GM18520 (cell line): ENCODE data around the gene LMO4.

Experiments
- ATAC-seq: cut with Tn5 transposase; IDR thresholded peaks from one replicate; pipeline ENCODE4 v1.9.1; 2021; ENCODE audit not compliant: unreplicated experiment

LMO4 gene

DNA sequence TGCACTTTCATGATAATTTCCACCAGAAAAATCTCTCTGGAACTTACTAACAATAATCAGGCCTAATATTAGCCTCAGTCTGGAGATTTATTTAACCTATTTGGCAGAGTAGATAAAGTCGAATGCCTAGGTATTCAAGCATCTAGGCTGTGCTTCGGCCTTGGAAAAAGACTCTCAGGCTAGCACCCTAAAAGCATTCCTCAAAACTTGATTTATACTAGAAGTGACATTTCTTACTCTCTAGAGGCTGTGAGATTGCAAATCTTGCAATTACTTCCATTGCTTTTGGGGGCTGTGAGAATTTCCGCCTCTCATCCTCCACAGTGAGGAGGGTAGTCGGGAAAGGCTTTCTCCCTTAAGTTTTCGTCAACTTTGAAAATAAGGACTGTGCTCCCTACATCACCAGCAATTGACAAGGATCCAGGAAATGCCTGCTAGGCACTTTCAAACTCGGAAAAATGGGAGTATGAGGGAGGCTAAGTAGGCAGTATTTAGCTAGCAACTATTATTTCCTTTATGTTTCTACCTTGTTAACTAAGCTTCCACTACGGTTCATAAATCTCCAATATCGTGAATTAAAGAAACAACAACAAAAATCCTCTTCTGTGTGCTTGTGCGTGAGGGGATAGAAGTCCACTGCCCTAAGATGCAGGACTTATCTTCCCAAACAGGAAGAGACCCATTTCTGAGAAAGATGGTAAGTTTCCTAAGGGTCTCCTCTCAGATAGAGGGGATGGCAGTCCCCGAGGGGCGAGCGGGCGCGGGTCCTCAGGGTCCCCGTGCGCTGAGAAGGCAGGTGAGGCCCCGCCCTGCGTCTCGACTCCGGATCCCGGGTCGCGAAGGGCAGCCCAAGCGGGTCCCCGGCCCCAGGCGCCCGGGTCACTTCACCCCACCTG, 1.1 kb upstream of the LMO4 start:
- ATAC-seq = no peak

DNA sequence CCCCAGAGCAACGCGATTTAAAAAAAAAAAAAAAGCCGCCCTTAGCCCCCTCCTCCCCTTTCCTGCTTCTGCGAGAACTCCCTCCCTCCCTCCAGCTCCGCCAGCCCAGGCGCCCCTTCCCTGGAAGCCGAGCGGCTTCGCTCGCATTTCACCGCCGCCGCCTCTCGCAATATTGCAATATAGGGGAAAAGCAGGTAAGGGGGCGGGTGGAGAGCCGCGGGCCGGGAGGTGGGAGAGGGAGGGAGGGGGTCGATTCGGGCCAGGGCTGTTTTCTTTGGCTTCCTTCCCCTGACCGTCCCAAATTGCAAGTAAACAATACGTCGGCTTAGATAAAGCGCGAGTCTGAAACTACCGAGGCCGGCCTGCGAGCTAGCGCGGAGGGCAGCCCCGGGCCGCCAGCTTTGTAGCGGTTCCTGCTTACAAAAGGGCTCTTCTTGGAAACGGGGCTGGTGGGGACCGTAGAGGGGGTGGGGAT, 408 bp downstream of the LMO4 start:
- ATAC-seq = no peak

DNA sequence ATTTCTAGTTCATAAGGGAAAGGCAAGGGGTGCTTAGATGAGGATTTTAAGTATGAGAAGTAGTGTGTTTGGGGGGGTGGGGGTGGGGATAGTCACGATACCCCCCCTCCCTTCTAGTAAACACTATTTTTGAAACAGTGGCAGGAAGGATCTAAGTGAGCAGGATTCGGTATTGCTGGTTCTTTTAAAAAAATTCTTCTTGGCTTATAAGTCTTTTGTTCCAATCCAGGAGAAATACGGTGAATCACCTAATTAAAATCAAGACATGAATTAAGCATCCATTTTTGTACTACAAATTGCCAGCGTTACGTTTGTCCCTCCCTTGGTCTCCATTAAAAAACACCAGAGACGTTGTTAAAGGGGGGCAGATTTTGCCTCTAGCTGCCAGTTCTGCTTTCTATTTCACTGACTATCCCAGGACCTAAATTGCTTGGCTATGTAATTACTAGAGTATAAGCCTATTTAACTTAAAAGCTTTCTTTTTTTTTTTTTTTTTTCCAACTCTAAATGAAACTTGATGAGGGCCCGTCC, 911 bp downstream of the LMO4 start:
- ATAC-seq = no peak

DNA sequence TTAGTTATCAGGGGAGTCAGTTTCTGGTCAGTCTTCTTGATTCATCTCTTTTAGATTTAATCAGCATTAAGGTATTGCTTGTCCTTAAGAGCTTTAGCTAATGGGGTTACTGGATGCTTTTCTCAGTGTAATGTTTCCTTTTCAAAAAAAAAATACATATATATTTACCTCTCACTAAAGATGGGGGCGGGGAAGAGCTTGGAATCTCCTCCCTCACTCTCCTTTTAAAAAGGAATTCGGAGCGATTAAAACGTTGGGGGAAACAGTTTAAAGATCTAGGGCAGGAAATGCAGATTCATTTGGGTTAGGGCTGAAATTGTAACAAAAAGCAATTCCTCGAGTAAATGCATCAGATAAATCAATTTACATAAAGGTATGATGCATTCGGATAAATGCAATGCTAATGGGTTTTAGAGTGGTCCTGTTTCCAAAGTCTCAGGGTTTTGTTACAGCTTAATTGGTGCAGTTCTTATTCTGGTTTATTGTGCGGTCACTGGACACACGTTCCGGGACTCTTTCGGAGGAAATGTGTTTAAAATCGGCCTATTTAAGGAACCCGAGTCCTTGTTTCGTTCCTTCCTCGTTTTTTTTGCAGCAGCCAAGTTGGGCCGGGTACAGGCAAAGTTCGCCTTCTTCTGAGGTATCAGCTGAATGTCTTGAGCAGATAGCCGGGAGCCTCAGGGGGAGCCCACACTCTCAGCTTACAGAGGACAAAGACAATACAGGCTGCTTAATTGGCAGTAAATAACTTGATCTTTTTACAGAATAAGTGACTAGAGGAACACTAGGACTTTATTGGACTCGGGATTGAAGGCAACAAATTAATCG, 1.6 kb downstream of the LMO4 start:
- no peak for ATAC-seq

DNA sequence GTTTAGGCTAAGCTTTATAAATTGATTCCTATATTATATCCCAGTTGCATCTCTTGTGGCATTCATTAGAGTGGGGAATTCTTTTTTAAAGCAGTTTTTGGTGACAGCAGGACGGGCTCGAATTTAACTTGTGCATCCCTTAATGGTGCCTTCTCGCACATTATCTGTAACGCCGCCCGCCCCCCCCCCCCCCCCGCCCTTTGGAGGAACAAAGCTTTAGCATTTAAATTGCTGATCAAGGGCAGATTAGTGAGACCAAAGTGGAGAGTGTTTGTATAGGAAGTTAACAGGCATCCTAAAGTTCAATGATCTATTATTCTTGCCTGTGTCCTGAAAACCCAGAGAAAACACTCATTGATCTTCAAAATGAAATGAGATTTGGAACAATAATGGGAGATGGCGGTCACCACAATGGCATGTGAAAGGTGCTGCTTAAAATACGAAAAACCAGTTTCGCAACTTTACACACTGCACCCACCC, 2.2 kb downstream of the LMO4 start:
- ATAC-seq = no peak

DNA sequence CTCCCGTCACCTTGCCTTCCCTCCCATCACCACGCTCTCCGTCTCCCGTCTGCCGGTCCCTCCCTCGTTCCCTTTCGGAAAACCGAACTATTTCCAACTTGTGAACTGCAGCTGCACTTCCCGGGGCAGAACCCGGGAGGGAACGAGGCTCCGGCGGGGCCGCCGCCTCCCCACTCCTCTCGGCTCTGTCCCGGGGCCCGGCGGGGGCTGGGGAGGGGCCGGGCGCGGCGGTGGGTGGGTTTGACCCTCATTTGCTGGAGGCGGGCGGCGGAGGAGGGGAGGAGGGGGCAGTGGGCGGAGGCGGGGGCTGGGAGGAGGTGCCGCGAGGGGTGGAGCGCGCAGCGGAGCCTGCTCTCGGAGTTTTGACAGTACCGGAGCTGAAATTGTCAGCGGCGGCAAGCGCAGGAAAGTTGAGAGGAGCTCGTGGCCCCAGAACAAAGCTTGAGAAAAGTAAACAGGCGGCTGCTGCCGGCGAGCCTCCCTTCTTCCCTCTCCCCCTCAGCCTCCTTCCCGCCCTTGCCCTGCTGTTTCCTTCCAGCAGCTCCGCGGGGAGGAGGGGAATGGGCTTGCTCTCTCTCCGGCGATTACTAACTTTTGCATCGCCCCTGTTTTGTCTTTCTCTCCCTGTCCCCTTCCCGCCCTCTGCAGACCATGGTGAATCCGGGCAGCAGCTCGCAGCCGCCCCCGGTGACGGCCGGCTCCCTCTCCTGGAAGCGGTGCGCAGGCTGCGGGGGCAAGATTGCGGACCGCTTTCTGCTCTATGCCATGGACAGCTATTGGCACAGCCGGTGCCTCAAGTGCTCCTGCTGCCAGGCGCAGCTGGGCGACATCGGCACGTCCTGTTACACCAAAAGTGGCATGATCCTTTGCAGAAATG, 2.9 kb downstream of the LMO4 start:
- ATAC-seq = no peak

DNA sequence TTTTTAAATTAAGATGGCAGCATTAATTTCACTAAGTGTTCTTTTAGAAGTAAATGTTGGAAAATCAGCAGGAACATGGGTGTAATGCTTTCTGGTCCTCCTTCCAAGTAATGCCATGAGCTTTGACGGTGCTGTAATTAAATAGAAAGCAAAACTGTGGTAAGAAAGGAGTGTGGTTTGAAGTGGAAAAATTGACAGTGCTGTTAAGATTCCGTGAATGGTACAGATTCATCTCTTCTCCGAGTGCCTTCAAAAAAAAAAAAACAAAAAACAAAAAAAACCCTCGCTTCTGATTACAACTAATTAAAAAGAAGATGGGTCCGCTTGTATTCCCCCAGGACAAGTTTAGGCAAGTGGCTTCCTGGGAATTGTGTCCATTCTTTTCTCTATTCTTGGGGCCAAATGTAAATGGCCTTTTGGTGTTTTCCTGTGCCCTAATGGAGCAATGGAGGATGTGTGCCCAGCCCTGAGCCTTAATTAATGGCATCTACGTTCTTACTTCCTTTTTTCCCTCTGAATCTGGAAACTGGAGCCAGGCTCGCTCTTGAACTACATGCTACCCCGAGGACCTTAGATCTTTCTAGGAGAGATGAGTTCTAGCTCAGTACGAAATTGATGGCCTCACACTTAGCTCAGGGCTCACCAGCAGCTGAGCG, 5.1 kb downstream of the LMO4 start:
- ATAC-seq = peak; percentile 28

DNA sequence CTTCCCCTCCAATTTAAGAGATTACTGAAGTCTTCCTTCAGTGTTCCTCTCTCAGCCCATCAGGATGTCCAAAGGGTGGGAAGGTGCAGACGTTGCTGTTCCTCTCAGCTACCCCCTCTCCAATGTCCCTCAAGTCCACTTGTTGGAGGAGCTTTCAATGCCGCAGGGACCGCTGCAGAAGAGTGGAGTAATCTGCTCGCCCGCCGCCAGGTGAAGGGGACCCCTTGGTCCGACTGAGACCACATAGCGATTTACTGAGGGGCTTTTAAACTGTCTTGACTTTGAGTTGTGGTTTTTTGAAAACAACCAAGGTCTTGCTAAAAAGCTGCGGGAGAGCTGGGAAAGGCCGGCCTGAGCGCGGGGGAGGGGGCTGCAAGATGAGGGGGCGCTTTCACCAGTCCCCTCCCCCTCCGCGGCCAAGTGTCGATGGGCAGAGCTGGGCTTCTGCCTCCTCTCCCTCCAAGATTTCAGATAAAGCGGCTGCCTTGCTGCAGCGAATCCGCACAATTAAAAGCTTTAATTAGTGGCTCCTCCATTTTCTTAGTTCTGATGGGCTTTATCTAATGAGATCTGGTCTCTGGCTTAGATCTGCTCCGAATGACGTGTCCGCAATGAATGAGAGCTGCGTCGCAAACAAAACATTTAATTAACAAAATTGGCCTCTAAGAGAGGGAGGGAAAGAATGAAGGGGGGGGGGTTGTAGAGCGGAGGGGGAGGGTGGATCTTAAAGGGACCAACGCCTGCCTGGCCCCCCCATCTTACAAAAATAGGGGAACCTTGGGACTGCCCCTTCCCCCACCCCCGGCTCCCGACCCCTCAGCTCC, 5.9 kb downstream of the LMO4 start:
- ATAC-seq = peak; percentile 2

DNA sequence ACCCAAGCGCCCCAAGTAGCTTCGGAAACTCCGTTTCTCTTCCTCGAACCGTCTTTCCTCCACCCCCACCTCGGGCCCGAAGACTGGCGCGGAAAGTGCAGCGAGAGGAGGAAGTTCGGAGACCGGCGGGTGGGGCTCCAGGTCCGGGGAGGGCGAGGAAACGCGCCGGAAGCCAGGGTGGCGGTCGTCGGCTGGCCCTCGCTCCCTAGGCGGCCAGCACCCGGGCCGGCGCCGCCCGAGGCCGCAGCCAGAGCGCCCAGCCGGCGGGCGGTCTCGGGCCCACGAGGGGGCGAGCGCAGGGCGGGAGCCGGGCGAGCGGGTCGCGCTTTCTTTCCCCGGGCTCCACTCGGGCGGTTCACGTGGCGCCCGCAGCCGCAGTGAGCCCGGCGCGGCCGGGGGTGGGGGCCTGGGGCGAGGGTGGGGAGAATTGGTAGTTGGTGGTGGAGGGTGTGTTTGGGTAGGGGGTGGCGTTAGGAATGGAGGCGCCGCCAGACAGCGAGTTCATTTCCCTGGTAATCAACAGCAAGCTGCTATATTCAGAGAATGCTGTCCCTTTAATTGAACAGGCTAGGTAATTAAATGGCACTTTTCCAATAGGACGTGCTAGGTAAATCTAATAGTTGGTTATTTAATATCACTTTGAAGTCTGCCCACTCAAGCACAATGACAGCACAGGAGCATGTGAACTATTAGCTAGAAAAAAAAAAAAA, 6.7 kb downstream of the LMO4 start:
- peak; percentile 35 for ATAC-seq

DNA sequence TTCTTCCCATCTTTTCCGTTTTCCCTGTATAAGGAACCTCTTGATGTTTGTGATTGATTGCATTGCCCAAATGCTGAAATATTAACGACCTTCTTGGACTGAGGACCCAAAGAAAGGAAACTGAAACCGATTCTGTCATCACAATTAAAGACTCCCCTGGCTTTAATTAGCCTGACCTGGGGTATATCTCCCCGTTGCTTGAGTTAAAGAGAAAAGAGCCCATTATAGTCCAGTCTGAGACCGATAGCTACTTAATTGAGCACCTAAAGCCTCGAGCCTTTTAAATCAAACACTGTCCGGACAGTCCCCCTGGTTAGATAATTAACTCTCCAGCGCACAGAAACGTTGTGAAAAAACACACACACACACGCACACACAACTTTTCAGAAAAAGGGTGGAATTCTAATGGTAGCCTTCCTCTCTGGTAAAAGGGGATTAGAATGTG, 8.0 kb downstream of the LMO4 start:
- no peak for ATAC-seq

DNA sequence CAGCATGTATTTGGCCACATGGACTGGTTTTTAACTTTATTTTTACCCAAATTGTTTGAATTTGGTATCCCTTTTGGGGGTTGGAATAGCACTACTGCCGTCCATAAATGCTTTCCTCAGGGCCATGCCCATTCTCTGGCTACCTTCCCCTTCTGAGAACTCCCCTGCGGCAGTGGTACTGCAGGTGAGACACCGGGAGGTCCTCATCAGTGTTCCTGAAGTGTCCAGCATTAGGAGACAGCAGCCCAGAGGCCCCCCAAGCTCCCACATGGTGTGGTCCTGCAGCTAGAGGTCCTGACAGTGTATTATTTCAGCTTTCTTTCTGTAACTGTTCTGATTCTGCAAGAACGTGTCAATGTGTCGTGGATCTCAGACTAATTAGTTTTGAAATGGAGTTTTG, 8.9 kb downstream of the LMO4 start:
- no peak for ATAC-seq

DNA sequence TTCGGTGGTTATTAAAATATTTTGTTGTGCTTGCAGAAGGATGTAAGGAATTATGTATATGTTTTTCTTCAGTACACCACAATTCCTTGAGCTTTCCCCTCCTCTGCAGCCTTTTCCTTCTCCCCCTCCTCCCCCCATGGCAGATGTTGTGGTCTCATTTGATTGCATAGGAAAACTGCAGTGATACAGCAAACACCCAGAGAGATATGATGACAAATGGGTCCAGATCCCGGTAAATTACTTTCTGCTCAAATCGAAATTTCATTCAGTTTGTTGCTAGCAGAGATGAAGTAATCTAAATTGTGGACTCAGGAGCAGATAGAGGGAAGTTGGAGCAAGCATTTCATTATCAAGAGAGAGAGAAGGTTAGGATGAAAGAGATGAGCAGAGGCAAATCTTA, 9.9 kb downstream of the LMO4 start:
- ATAC-seq = no peak

DNA sequence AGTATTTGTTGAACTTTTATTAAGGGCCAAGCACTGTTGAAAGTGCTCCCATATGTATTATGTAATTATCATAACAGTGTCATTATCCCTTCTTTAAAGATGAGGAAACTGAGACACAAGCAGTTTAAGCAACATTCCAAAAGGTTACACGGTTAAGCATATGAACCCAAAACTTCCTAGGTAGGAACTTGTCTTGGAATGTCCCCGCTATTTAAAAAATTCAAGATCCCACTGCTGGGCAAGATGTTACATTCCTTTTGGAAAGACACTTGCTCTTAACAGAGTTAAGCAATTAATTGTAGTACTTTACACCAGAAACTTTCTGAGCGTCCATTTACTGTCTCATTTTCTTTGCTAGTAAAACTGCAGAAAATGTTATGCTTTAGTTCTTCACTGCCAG, 15.6 kb downstream of the LMO4 start:
- ATAC-seq = no peak

DNA sequence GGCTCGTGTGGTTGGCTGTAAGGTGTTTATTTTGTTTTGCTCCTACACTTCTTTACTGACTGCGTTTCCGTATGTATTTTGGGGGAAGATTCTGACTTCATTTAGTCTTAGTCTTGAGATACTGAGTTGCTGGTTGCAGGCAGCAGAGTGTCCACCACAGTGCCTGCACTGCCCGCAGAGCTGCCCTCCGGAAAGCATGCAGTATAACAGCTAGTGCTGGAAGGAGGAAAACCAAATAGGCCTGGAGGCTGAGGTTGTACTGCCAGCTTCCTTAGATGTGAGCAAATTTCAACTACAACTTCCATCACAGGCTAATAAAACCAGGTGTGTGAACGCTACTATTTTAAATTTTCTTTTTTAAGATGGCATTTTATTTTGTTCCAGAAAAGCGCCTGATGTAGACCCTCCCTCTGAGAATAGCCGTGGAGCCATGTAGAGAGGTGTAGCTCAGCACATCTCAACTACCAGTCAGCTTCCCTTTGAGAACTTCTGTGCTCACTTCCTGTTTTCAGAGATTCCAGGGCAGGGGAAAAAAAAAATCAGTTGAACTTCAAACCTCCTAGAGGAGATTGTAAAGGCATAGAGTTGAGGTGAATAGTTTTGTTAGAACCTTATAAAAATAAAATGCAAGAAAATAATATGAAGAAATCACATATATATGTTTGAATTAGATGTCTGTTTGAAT, 17.6 kb downstream of the LMO4 start:
- no peak for ATAC-seq

DNA sequence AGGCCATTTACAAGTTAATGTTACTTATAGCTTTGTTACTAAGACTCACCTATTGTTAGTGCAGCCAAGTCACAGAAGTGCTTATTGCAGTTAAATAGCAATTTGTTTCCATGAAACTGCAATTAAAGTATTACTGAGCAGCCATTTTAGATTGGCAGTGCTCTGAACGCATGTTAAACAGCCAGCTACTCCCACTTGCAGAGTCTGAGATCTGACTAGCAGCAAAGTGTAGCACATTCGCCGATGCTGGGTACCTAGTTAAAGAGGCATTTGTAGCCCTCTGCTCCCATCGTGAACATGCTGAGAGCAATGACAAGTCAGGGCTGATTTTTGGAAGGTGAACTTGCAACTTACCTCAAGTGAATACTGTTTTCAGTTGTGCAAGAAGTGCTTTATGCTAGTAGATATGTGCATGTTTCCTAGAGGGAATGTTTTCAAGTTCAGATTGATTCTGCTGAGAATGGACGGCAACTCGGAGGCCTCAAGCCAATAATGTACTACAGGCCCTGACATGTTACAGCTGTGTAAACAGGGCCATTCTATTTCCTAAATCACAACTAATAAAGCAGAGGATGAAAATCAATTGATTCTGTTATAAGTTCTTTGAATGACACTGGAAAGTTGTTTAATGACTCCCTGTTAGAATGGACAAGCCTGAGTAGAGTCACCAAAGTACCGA, 19.8 kb downstream of the LMO4 start:
- ATAC-seq = no peak

DNA sequence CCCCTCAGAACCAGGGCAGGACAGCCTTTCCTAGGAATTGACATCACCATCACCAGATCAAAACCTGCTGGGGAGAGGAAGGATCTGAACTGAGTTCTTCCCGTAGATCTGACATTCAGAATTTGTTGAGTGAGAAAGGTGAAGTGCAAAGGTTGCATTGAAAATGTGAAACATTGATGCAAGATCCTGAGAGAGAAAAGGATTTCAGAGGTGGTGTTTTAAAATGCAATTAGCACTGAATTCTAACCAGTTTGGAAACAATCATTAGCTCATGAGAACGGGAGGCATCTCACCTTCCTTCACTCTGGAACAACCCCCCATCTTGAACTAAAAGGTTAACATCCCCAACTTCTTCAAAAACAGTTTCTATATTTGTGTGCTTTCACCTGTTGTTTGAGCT, 20.4 kb downstream of the LMO4 start:
- no peak for ATAC-seq

DNA sequence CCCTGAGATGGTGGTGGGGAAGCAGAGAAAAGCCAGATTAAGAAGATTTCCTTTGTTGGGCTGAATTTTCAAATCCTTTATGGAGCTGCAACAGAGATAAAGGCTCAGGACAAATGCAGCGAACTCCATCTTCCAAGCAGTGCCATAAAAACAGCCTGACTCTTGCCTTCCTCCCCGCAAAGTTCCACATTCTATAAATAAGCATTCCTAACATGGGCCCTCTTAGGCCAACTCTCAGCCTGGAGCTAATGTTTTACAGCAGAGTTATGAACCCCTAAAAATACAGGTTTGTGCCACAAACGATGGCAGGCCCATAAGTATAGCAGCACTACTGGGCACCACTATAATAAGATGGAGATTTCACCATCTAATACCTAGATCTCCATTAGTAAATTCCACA, 27.2 kb downstream of the LMO4 start:
- ATAC-seq = no peak
